ENCODE results near the gene ADORA1.

ADORA1 gene

GRCh38 chr1:203138066-203138465 lies 10.5 kb downstream of the ADORA1 start:
- no peak for TF ChIP-seq CTCF (IDR thresholded peaks at IDR 0.05; ENCODE audit: low read depth, low read length)
- no peak overlapping the region for H3K4me3 ChIP-seq (ENCODE audit: low read depth, low read length)

- no peak overlapping the region for H3K4me3 ChIP-seq (ENCODE audit: low read depth, low read length)
- no peak for TF ChIP-seq CTCF (IDR thresholded peaks at IDR 0.05; ENCODE audit: low read depth, low read length)
Measured at GRCh38 chr1:203139976-203140475, 12.5 kb downstream of the ADORA1 start.

GRCh38 chr1:203140743-203141520 lies 13.4 kb downstream of the ADORA1 start:
- H3K4me3 ChIP-seq (ENCODE audit: low read depth, low read length), result no peak overlapping the region
- no peak for TF ChIP-seq CTCF (IDR thresholded peaks at IDR 0.05; ENCODE audit: low read depth, low read length)

GRCh38 chr1:203142124-203142523 lies 14.6 kb downstream of the ADORA1 start:
- no peak overlapping the region for H3K4me3 ChIP-seq (ENCODE audit: low read depth, low read length)
- no peak for TF ChIP-seq CTCF (IDR thresholded peaks at IDR 0.05; ENCODE audit: low read depth, low read length)

GRCh38 chr1:203142684-203143408 lies 15.3 kb downstream of the ADORA1 start:
- no peak for TF ChIP-seq CTCF (IDR thresholded peaks at IDR 0.05; ENCODE audit: low read depth, low read length)
- H3K4me3 ChIP-seq (ENCODE audit: low read depth, low read length), result no peak overlapping the region

GRCh38 chr1:203143641-203144040 lies 16.1 kb downstream of the ADORA1 start:
- no peak overlapping the region for H3K4me3 ChIP-seq (ENCODE audit: low read depth, low read length)
- TF ChIP-seq CTCF (IDR thresholded peaks at IDR 0.05; ENCODE audit: low read depth, low read length), result no peak

GRCh38 chr1:203144661-203145060 lies 17.1 kb downstream of the ADORA1 start:
- H3K4me3 ChIP-seq (ENCODE audit: low read depth, low read length), result no peak overlapping the region
- no peak for TF ChIP-seq CTCF (IDR thresholded peaks at IDR 0.05; ENCODE audit: low read depth, low read length)
